GM12864 (cell line): ENCODE results near the gene LRBA.
A peak's percentile ranks its signal among the peaks of the same experiment; 100 is the strongest.
"Not testable (repeated sequence)": the region's sequence is repeated elsewhere in the genome, so short reads cannot be mapped to it uniquely, and the experiment has no call there.

Source experiments
- DNase-seq: peaks from one replicate; pipeline ENCODE4 v3.0.0-alpha.2; 2011; ENCODE audit warnings: low read depth
- H3K4me3 ChIP-seq: 2 replicates; pipeline ENCODE4 v1.5.1; 2011; ENCODE audit warnings: mild to moderate bottlenecking, low read depth, low read length, control low read depth
- TF ChIP-seq, protein P1 (sequence below): IDR thresholded peaks from 2 replicates; pipeline ENCODE4 v1.5.1; 2011; ENCODE audit warnings: low read depth, mild to moderate bottlenecking, moderate library complexity, low read length, control low read depth, inconsistent platforms; ENCODE audit errors: missing control alignments

The LRBA gene, protein sequence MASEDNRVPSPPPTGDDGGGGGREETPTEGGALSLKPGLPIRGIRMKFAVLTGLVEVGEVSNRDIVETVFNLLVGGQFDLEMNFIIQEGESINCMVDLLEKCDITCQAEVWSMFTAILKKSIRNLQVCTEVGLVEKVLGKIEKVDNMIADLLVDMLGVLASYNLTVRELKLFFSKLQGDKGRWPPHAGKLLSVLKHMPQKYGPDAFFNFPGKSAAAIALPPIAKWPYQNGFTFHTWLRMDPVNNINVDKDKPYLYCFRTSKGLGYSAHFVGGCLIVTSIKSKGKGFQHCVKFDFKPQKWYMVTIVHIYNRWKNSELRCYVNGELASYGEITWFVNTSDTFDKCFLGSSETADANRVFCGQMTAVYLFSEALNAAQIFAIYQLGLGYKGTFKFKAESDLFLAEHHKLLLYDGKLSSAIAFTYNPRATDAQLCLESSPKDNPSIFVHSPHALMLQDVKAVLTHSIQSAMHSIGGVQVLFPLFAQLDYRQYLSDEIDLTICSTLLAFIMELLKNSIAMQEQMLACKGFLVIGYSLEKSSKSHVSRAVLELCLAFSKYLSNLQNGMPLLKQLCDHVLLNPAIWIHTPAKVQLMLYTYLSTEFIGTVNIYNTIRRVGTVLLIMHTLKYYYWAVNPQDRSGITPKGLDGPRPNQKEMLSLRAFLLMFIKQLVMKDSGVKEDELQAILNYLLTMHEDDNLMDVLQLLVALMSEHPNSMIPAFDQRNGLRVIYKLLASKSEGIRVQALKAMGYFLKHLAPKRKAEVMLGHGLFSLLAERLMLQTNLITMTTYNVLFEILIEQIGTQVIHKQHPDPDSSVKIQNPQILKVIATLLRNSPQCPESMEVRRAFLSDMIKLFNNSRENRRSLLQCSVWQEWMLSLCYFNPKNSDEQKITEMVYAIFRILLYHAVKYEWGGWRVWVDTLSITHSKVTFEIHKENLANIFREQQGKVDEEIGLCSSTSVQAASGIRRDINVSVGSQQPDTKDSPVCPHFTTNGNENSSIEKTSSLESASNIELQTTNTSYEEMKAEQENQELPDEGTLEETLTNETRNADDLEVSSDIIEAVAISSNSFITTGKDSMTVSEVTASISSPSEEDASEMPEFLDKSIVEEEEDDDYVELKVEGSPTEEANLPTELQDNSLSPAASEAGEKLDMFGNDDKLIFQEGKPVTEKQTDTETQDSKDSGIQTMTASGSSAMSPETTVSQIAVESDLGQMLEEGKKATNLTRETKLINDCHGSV (N-terminal part only)

GRCh38 chr4:151014521-151015458 lies at the start of gene LRBA:
Gene LRBA, minus strand, starts transcription at chr4:151015284. Its CDS starts 642 bp downstream, at chr4:151014642.
- DNase-seq = peak; percentile 64
- H3K4me3 ChIP-seq = peak within 1 kb of the TSS; percentile 90
- TF ChIP-seq, protein P1, sequence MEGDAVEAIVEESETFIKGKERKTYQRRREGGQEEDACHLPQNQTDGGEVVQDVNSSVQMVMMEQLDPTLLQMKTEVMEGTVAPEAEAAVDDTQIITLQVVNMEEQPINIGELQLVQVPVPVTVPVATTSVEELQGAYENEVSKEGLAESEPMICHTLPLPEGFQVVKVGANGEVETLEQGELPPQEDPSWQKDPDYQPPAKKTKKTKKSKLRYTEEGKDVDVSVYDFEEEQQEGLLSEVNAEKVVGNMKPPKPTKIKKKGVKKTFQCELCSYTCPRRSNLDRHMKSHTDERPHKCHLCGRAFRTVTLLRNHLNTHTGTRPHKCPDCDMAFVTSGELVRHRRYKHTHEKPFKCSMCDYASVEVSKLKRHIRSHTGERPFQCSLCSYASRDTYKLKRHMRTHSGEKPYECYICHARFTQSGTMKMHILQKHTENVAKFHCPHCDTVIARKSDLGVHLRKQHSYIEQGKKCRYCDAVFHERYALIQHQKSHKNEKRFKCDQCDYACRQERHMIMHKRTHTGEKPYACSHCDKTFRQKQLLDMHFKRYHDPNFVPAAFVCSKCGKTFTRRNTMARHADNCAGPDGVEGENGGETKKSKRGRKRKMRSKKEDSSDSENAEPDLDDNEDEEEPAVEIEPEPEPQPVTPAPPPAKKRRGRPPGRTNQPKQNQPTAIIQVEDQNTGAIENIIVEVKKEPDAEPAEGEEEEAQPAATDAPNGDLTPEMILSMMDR = no peak

DNA sequence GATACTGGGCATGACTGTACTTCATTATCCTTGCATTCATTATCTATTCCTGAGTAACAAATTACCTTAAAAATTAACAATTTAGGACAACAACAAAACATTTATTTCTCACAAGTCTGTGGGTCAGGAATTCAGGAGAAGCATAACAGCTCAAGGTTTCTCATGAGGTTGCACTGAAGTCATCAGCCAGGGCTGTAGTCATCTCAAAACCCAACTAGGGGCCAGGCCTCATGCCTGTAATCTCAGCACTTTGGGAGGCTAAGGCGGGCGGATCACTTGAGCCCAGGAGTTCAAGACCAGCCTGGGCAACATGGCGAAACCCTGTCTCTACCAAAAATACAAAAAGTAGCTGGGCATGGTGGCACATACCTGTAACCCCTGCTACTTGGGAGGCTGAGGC lies 48.1 kb upstream of the LRBA start:
- not testable (repeated sequence) for DNase-seq, H3K4me3 ChIP-seq

GRCh38 chr4:151055539-151055938 lies 40.5 kb upstream of the LRBA start:
- TF ChIP-seq, protein P1 = no peak
- DNase-seq = no peak

DNA sequence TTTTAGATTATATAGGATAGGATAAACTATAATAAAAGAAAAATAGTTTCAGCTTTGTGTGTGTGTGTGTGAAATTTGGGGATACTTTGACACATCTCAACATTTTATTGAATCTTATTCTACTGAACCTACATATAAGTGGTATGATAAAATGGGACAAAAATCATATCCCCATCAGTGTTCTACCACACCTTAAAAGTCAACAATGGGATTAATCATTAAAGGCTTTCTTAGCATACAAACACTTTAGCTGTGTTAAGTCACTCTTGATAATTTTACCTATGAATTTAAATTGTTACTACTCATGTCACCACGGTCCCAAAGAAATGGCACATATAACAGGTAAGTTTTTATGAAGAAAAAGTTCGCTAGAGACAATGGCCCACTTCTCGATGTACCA lies 37.7 kb upstream of the LRBA start:
- DNase-seq = no peak
- TF ChIP-seq, protein P1 = no peak
- no peak overlapping the region for H3K4me3 ChIP-seq

More at GRCh38 chr4:151055539-151055938, 40.5 kb upstream of the LRBA start:
- no peak overlapping the region for H3K4me3 ChIP-seq

- DNase-seq = no peak
- TF ChIP-seq, protein P1 = no peak
- H3K4me3 ChIP-seq = no peak overlapping the region
Observed at GRCh38 chr4:151049430-151049884, 34.4 kb upstream of the LRBA start.

DNA sequence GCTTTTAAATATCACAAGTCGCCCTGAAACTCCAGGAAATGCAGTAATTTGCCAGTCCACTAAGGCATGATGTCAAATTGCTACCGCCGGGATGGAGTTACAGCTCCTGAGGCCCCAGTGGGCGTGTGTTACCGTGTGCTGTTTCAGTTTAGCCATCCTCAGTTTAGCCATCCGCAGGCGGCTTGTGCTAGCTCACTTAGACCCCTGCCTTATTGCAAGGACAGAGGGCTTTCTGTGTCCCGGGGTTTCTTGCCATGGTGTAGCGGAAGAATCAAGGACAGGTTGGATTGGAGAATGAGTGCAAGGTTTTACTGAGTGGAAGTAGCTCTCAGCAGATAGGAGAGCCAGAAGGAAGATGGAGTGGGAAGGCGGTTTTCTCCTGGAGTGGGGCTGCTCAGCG lies 33.8 kb upstream of the LRBA start:
- TF ChIP-seq, protein P1 = no peak
- no peak for DNase-seq
- H3K4me3 ChIP-seq = no peak overlapping the region
